GM06990 (cell line): ENCODE data around the gene SPOCK2.

Experiments used
- DNase-seq: peaks from one replicate; pipeline ENCODE4 v3.0.0-alpha.2; 2011; ENCODE audit not compliant: insufficient read length; ENCODE audit errors: extremely low read depth
- H3K27me3 ChIP-seq: replicated peaks from 2 replicates; pipeline ENCODE4 v1.6.0; 2011; ENCODE audit warnings: low read length; ENCODE audit not compliant: control insufficient read depth, insufficient read depth
- H3K36me3 ChIP-seq: 2 replicates; pipeline ENCODE4 v1.5.1; 2011; ENCODE audit warnings: low read length; ENCODE audit not compliant: control insufficient read depth, insufficient read depth
- H3K4me3 ChIP-seq: replicated peaks from 2 replicates; pipeline ENCODE4 v1.5.1; 2011; ENCODE audit warnings: low read depth, mild to moderate bottlenecking, control low read depth, low read length
- CTCF ChIP-seq: IDR thresholded peaks from 2 replicates; pipeline ENCODE4 v1.5.1; 2011; ENCODE audit warnings: low read length, control low read depth, mild to moderate bottlenecking, inconsistent platforms; ENCODE audit not compliant: insufficient read depth, poor library complexity, severe bottlenecking

SPOCK2 gene

GRCh38 chr10:72106896-72107295 lies 18.5 kb upstream of the SPOCK2 start:
- DNase-seq: no peak
- H3K4me3 ChIP-seq: no peak overlapping the region
- H3K27me3 ChIP-seq: no peaks in the 10 kb centered on the region
- peaks cover 2% of the 10 kb centered on the region; the same call in 1 of the 2 replicates for H3K36me3 ChIP-seq
- TF ChIP-seq CTCF: no peak

GRCh38 chr10:72106154-72106849 lies 18.0 kb upstream of the SPOCK2 start:
- no peak for DNase-seq
- no peak overlapping the region for H3K4me3 ChIP-seq
- peaks cover 2% of the 10 kb centered on the region; the same call in 1 of the 2 replicates for H3K36me3 ChIP-seq
- no peak for TF ChIP-seq CTCF
- no peaks in the 10 kb centered on the region for H3K27me3 ChIP-seq

- Histone ChIP-seq H3K36me3 (peaks cover 2% of the 10 kb centered on the region; the same call in 1 of the 2 replicates), H3K27me3 (no peaks in the 10 kb centered on the region), H3K4me3 (no peak overlapping the region)
- DNase-seq: no peak
- TF ChIP-seq CTCF: no peak
These were observed 17.4 kb upstream of the SPOCK2 start for GRCh38 chr10:72105710-72106109.

- TF ChIP-seq CTCF: no peak
- Histone ChIP-seq H3K27me3 (no peaks in the 10 kb centered on the region), H3K36me3 (peaks cover 2% of the 10 kb centered on the region; the same call in 1 of the 2 replicates), H3K4me3 (no peak overlapping the region)
- DNase-seq: no peak
These were observed 16.7 kb upstream of the SPOCK2 start for GRCh38 chr10:72105098-72105475.

GRCh38 chr10:72104472-72105097 lies 16.2 kb upstream of the SPOCK2 start:
- no peak for TF ChIP-seq CTCF
- DNase-seq: no peak

More at GRCh38 chr10:72104472-72105097, 16.2 kb upstream of the SPOCK2 start:
- no peak overlapping the region for H3K4me3 ChIP-seq
- peaks cover 2% of the 10 kb centered on the region; the same call in 1 of the 2 replicates for H3K36me3 ChIP-seq
- H3K27me3 ChIP-seq: no peaks in the 10 kb centered on the region
